Naive B cell (primary cell): ENCODE data around the gene SALL4. TPM values are rescaled to one million over a fixed set of nuclear protein-coding genes. Genes with fewer than 3 reads are reported as not detected.
A peak's percentile ranks its signal among the peaks of the same experiment; 100 is the strongest.
"Not testable (repeated sequence)": the region's sequence is repeated elsewhere in the genome, so short reads cannot be mapped to it uniquely, and the experiment has no call there.

Source experiments
- ATAC-seq, 2 donors: fragments of 150-1000 bp; cut with Tn5 transposase; 2 replicates each; pipeline ENCODE4 v1.10.0; 2021; ENCODE audit warnings: low read depth in 2 of 2, mild to moderate bottlenecking in 2 of 2, moderate library complexity in 2 of 2
- DNase-seq: peaks from one replicate; pipeline ENCODE4 v3.0.0; 2022
- H3K27ac Mint-ChIP-seq, 6 donors: one replicate each; pipeline ENCODE4 v1.8.0; 2020 to 2022; ENCODE audit warnings: mild to moderate bottlenecking in 6 of 6, mixed read lengths in 6 of 6, moderate library complexity in 5 of 6, inconsistent platforms in 2 of 6
- H3K27me3 Mint-ChIP-seq, 3 donors: one replicate each; pipeline ENCODE4 v1.8.0; 2021 to 2022; ENCODE audit warnings: mixed read lengths in 3 of 3, mild to moderate bottlenecking in 1 of 3
- H3K36me3 Mint-ChIP-seq, 2 donors: one replicate each; pipeline ENCODE4 v1.8.0; 2020 to 2022; ENCODE audit warnings: mixed read lengths in 2 of 2, inconsistent platforms in 1 of 2, mild to moderate bottlenecking in 1 of 2
- H3K4me1 Mint-ChIP-seq, 3 donors: one replicate each; pipeline ENCODE4 v1.8.0; 2020 to 2022; ENCODE audit warnings: mixed read lengths in 3 of 3, inconsistent platforms in 1 of 3, mild to moderate bottlenecking in 1 of 3, moderate library complexity in 1 of 3
- H3K4me3 Mint-ChIP-seq, 8 donors: one replicate each; pipeline ENCODE4 v1.8.0; 2020 to 2022; ENCODE audit warnings: mild to moderate bottlenecking in 8 of 8, mixed read lengths in 8 of 8, moderate library complexity in 8 of 8, inconsistent platforms in 2 of 8
- H3K9me3 Mint-ChIP-seq, 7 donors: one replicate each; pipeline ENCODE4 v1.8.0; 2020 to 2022; ENCODE audit warnings: mixed read lengths in 7 of 7, mild to moderate bottlenecking in 5 of 7, inconsistent platforms in 2 of 7, moderate library complexity in 1 of 7
- polyA plus RNA-seq, 6 donors: library from polyadenylated mRNA; unstranded; fragments of 300-500 nt; fragmentation: Illumina TruSeq; gene quantifications; one replicate each; pipeline ENCODE4 v1.2.3, GENCODE V29; 2021; ENCODE audit warnings: low read depth in 6 of 6

SALL4 gene
- polyA plus RNA-seq, 6 donors from 2014 or later: not detected

- no peak overlapping the region for H3K27ac Mint-ChIP-seq
- H3K4me1 Mint-ChIP-seq: peaks cover 3 to 12% (median 6%) of the 10 kb centered on the region in 3 donors
- H3K36me3 Mint-ChIP-seq: no peaks in the 10 kb centered on the region
- no peaks in the 10 kb centered on the region for H3K9me3 Mint-ChIP-seq
- H3K4me3 Mint-ChIP-seq: no peak overlapping the region
- no peak for DNase-seq
- H3K27me3 Mint-ChIP-seq: peaks cover 37 to 70% (median 55%) of the 10 kb centered on the region in 3 donors
- no peak for ATAC-seq
Measured at GRCh38 chr20:51799401-51799860, 2.9 kb downstream of the SALL4 start.

GRCh38 chr20:51797357-51798025 is 4.8 kb downstream of the SALL4 start:
- H3K9me3 Mint-ChIP-seq: peaks cover 0 to 2% (median 0%) of the 10 kb centered on the region in 7 donors
- H3K27me3 Mint-ChIP-seq: peaks cover 33 to 65% (median 39%) of the 10 kb centered on the region in 3 donors
- DNase-seq (no peak), ATAC-seq (no peak)
- no peak overlapping the region for H3K4me3 Mint-ChIP-seq
- peaks cover 3 to 12% (median 6%) of the 10 kb centered on the region in 3 donors for H3K4me1 Mint-ChIP-seq
- peak overlapping the region in 1 of 6 donors; percentile 2 for H3K27ac Mint-ChIP-seq
- no peaks in the 10 kb centered on the region for H3K36me3 Mint-ChIP-seq

DNA sequence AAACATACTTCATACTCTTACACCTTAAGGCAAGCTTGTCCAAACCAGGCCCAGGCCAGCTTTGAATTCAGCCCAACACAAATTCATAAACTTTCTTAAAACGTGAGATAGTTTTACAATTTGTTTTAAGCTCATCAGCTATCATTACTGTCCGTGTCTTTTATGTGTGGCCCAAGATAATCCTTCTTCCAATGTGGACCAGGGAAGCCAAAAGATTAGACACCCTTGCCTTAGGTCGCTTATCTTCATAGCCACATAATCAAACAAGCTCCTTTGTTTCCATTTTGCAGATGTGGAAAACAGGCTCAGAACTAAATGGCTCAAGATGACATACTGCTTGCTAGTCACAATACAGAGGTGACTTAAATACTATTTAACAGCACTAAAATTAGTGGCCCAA is 6.0 kb downstream of the SALL4 start:
- no peaks in the 10 kb centered on the region for H3K36me3 Mint-ChIP-seq
- H3K27ac Mint-ChIP-seq: no peak overlapping the region
- no peak for ATAC-seq
- DNase-seq: no peak
- peaks cover 28 to 54% (median 33%) of the 10 kb centered on the region in 3 donors for H3K27me3 Mint-ChIP-seq
- peaks cover 0 to 2% (median 0%) of the 10 kb centered on the region in 7 donors for H3K9me3 Mint-ChIP-seq
- no peak overlapping the region for H3K4me3 Mint-ChIP-seq
- peaks cover 3 to 12% (median 6%) of the 10 kb centered on the region in 3 donors for H3K4me1 Mint-ChIP-seq

DNA sequence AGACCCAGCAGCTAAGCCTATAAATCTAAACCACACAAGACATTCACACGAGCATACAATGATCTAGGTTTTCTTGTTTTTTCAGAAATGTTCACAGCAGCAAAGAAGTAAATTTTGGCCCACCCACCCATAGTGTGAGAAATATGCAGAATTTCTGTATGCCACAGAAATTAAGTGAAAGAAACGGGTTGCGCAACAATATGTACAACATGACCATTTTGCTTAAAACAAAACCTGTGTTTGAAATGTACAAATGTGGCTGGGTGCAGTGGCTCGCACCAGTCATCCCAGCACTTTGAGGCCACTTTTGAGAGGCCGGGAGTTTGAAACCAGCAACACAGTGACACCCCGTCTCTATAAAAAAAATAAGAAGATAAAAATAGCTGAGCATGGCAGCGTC is 9.4 kb downstream of the SALL4 start:
- no peaks in the 10 kb centered on the region for H3K4me1 Mint-ChIP-seq
- no peaks in the 10 kb centered on the region for H3K36me3 Mint-ChIP-seq
- no peak for DNase-seq
- H3K4me3 Mint-ChIP-seq: peak overlapping the region in 1 of 8 donors; percentile 42
- peaks cover 14 to 23% (median 17%) of the 10 kb centered on the region in 3 donors for H3K27me3 Mint-ChIP-seq
- no peak overlapping the region for H3K27ac Mint-ChIP-seq
- no peak for ATAC-seq
- H3K9me3 Mint-ChIP-seq: peaks cover 0 to 2% (median 0%) of the 10 kb centered on the region in 7 donors

GRCh38 chr20:51791626-51792025 is 10.7 kb downstream of the SALL4 start:
- DNase-seq: no peak
- Mint-ChIP-seq H3K4me1 (no peaks in the 10 kb centered on the region), H3K4me3 (no peak overlapping the region), H3K9me3 (peaks cover 0 to 2% (median 0%) of the 10 kb centered on the region in 7 donors), H3K36me3 (no peaks in the 10 kb centered on the region), H3K27ac (no peak overlapping the region), H3K27me3 (peaks cover 8 to 16% (median 13%) of the 10 kb centered on the region in 3 donors)
- ATAC-seq: no peak

- no peaks in the 10 kb centered on the region for H3K4me1 Mint-ChIP-seq
- ATAC-seq (no peak), DNase-seq (no peak)
- H3K27ac Mint-ChIP-seq: peak overlapping the region in 1 of 6 donors; percentile 17
- peaks cover 0 to 8% (median 7%) of the 10 kb centered on the region in 3 donors for H3K27me3 Mint-ChIP-seq
- no peak overlapping the region for H3K4me3 Mint-ChIP-seq
- H3K9me3 Mint-ChIP-seq: peaks cover 0 to 2% (median 0%) of the 10 kb centered on the region in 7 donors
- H3K36me3 Mint-ChIP-seq: no peaks in the 10 kb centered on the region
Measured at GRCh38 chr20:51790256-51790655, 12.1 kb downstream of the SALL4 start.

DNA sequence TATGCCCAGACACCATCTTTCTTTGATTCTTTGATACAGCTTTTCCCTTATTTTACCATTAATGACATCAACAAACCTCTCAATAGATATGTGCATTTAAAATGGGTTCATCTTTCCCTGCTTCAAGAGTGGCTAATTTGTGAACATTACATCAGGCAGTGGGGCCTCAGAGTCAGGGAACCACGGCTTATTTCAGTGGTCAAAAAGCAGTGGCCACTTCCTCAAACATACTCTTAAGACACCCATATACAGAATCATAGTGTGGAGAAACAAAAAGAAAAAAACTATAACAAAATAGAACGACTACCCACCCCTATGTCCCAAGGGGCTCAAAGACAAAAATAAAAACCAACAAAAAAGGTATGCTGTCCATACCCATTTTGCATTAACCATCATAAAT is 12.9 kb downstream of the SALL4 start:
- DNase-seq: no peak
- Mint-ChIP-seq H3K4me1 (no peaks in the 10 kb centered on the region), H3K4me3 (no peak overlapping the region), H3K27me3 (peaks cover 0 to 8% (median 7%) of the 10 kb centered on the region in 3 donors), H3K36me3 (no peaks in the 10 kb centered on the region), H3K27ac (no peak overlapping the region), H3K9me3 (peaks cover 0 to 2% (median 0%) of the 10 kb centered on the region in 7 donors)
- no peak for ATAC-seq

DNA sequence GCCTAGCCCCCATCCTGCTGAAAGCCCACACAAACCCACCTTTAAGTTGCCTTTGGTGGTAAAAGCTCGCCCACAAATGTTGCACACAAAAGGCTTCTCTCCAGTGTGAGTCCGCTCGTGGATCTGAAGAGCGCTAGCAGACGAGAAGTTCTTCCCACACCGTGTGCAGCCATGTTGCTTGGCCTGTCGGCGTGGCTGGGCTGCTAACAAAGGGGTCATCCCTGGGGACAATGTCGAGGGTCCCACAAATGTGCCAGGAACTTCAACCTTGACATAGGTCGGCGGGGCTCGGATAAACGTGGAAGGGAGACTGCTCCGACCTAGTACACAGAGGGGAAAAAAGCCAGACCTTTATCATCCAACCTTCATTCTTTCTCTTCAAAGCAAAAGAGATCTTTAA is 13.5 kb downstream of the SALL4 start:
- no peak for DNase-seq

GRCh38 chr20:51784299-51784698 is 18.0 kb downstream of the SALL4 start:
- Mint-ChIP-seq H3K27me3 (peaks cover 7% of the 10 kb centered on the region in 3 donors), H3K27ac (no peak overlapping the region), H3K4me1 (no peaks in the 10 kb centered on the region), H3K36me3 (no peaks in the 10 kb centered on the region), H3K4me3 (no peak overlapping the region), H3K9me3 (peaks cover 0 to 2% (median 0%) of the 10 kb centered on the region in 7 donors)
- ATAC-seq: no peak
- DNase-seq: no peak

More for the DNA sequence above, 13.5 kb downstream of the SALL4 start:
- no peaks in the 10 kb centered on the region for H3K4me1 Mint-ChIP-seq
- no peak overlapping the region for H3K27ac Mint-ChIP-seq
- peaks cover 0 to 7% (median 6%) of the 10 kb centered on the region in 3 donors for H3K27me3 Mint-ChIP-seq
- no peak overlapping the region for H3K4me3 Mint-ChIP-seq
- no peak for ATAC-seq
- H3K9me3 Mint-ChIP-seq: peaks cover 0 to 2% (median 0%) of the 10 kb centered on the region in 7 donors
- H3K36me3 Mint-ChIP-seq: no peaks in the 10 kb centered on the region

DNA sequence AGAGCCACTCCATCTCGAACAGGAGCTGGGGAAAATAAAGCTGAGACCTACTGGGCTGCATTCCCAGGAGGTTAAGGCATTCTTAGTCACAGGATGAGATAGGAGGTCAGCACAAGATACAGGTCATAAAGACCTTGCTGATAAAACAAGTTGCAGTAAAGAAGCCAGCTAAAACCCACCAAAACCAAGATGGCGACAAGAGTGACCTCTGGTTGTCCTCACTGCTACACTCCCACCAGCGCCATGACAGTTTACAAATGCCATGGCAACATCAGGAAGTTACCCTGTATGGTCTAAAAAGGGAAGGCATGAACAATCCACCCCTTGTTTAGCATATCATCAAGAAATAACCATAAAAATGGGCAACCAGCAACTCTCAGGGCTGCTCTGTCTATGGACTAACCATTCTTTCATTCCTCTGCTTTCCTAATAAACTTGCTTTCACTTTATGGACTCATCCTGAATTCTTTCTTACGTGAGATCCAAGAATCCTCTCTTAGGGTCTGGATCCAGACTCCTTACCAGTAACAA is 24.0 kb downstream of the SALL4 start:
- ATAC-seq, H3K4me3 Mint-ChIP-seq, H3K36me3 Mint-ChIP-seq, DNase-seq, H3K4me1 Mint-ChIP-seq: not testable (repeated sequence)
- peaks cover 6 to 14% (median 7%) of the 10 kb centered on the region in 3 donors for H3K27me3 Mint-ChIP-seq
- H3K9me3 Mint-ChIP-seq: peaks cover 5 to 12% (median 7%) of the 10 kb centered on the region in 7 donors
- H3K27ac Mint-ChIP-seq: peak overlapping the region in 1 of 6 donors; percentile 51

DNA sequence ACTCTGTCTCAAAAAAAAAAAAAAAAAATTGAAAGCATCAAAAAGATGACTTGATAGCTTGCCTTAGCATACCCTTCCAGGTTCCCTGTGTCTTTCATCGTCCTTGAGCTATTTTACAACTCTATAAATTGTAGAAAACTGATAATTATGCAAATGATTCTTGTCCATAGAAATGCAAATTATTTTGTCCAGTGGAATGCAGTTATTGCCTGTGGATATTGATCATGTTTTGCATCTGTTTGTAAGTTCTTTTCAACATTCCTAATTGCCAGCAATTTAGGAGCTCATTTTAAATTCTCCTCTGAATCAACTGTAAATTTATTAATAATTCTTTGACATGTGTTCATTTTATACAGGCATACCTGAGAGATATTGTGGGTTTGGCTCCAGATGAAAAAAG is 27.1 kb downstream of the SALL4 start:
- no peak overlapping the region for H3K4me3 Mint-ChIP-seq
- peaks cover 5 to 12% (median 7%) of the 10 kb centered on the region in 7 donors for H3K9me3 Mint-ChIP-seq
- DNase-seq: no peak
- H3K27me3 Mint-ChIP-seq: peaks cover 2 to 21% (median 9%) of the 10 kb centered on the region in 3 donors
- H3K36me3 Mint-ChIP-seq: no peaks in the 10 kb centered on the region
- ATAC-seq: no peak
- no peak overlapping the region for H3K27ac Mint-ChIP-seq
- H3K4me1 Mint-ChIP-seq: no peaks in the 10 kb centered on the region

DNA sequence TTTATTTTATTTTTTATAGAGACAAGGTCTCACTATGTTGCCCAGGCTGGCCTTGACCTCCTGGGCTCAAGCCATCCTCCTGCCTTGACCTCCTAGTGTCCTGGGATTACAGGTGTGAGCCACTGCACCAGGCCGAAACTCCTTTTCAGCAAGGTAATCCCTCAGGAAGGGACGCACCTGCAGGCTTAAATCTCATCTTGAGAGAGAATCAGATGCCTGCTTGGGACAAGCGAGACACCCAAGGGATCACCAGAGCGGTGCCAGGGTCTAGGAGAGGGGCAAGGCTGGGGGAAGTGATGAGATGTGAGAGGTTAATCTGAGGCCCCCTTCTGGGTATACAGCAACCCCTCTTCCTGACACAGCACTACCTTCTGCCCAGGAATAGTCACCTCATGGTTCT is 30.1 kb downstream of the SALL4 start:
- peaks cover 0 to 11% of the 10 kb centered on the region in 2 donors for H3K36me3 Mint-ChIP-seq
- H3K4me1 Mint-ChIP-seq: peaks cover 8% of the 10 kb centered on the region in 3 donors
- no peak overlapping the region for H3K27ac Mint-ChIP-seq
- peaks cover 20 to 34% (median 25%) of the 10 kb centered on the region in 3 donors for H3K27me3 Mint-ChIP-seq
- DNase-seq (no peak), ATAC-seq (no peak)
- no peaks in the 10 kb centered on the region for H3K9me3 Mint-ChIP-seq
- H3K4me3 Mint-ChIP-seq: peak overlapping the region in 1 of 8 donors; percentile 15

DNA sequence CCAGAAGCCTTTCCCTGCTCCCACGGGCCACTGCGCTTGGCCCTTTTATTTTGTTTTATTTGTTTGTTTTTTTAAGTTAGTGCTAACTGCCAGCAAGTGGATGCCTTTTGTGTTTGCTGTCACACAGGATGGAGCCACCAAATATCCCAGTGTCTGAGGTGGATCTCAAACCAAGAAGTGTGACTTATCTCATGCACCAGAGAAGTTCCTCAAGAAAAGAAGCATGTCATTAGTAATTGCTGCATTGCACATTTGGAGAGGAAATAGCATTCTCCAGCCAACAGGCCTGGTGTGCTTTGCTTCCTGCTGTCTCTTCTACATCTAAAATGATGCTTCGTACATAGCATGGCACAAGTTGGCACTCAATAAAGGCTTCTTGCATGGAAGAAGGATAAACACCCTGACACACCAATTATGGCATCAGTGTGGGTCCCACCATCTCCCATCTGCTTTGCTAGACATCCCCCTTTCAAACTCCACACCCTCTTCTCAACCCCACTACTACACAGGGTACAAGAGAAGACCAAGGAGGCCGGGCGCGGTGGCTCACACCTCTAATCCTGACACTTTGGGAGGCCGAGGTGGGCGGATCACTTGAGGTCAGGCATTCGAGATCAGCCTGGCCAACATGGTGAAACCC is 32.2 kb downstream of the SALL4 start:
- peaks cover 0 to 11% of the 10 kb centered on the region in 2 donors for H3K36me3 Mint-ChIP-seq
- H3K4me1 Mint-ChIP-seq: peaks cover 8% of the 10 kb centered on the region in 3 donors
- H3K27ac Mint-ChIP-seq: no peak overlapping the region
- H3K9me3 Mint-ChIP-seq: peaks cover 0 to 3% (median 0%) of the 10 kb centered on the region in 7 donors
- H3K4me3 Mint-ChIP-seq: peak overlapping the region in 5 of 8 donors; percentile 3 to 65 (median 46)
- ATAC-seq (no peak), DNase-seq (no peak)
- H3K27me3 Mint-ChIP-seq: peaks cover 30 to 37% (median 33%) of the 10 kb centered on the region in 3 donors
